Measurements from ENCODE around the gene SGF29.

DNA sequence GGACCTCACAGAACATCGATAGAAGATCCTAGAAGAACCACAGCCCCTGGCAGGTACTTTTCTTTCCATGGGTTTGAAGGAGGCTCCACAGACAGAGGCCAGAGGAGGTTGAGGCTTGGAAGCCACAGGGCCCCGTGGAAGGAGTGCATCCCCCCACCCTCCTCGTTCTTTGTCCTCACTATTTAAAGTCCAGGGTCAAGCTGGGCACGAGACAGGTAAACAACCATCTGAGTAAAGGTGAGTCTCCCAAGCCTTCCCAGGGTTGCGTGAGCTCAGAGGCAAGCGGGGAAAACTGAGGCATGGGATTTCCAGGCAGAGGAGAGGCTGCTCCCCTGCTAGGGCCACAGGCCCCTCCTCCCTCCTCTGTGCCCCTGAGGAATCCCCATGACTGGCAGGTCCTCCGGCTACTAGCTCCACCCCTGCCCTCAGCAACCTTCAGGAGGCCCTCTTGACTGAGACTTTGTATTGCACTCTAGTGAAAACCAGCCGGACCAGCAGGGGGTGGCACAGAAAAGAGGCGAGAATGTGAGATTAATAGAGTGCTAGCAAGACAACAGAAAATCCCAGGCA is 44.1 kb downstream of the SGF29 start:
- TF ChIP-seq, protein P1, sequence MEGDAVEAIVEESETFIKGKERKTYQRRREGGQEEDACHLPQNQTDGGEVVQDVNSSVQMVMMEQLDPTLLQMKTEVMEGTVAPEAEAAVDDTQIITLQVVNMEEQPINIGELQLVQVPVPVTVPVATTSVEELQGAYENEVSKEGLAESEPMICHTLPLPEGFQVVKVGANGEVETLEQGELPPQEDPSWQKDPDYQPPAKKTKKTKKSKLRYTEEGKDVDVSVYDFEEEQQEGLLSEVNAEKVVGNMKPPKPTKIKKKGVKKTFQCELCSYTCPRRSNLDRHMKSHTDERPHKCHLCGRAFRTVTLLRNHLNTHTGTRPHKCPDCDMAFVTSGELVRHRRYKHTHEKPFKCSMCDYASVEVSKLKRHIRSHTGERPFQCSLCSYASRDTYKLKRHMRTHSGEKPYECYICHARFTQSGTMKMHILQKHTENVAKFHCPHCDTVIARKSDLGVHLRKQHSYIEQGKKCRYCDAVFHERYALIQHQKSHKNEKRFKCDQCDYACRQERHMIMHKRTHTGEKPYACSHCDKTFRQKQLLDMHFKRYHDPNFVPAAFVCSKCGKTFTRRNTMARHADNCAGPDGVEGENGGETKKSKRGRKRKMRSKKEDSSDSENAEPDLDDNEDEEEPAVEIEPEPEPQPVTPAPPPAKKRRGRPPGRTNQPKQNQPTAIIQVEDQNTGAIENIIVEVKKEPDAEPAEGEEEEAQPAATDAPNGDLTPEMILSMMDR (IDR thresholded peaks at IDR 0.05): peak in 2 of 4 donors; percentile 18 to 23
- no peak for TF ChIP-seq POLR2A (IDR thresholded peaks at IDR 0.05)
